Bronchial epithelial cell (primary cell): ENCODE data around the gene SLC25A12. TPM values are rescaled to one million over a fixed set of nuclear protein-coding genes. Genes with fewer than 3 reads are reported as not detected.
A peak's percentile ranks its signal among the peaks of the same experiment; 100 is the strongest.

Experiments
- DNase-seq: peaks from one replicate; pipeline ENCODE4 v3.0.0-alpha.2; 2010; ENCODE audit warnings: low read depth
- FAIRE-seq: peaks from 2 replicates; lab custom pipeline; 2011; peaks lifted over from hg19 to GRCh38; lab: Jason Lieb, UNC
- H3K27me3 ChIP-seq: 2 replicates; pipeline ENCODE4 v1.5.1; 2011; ENCODE audit warnings: low read length; ENCODE audit not compliant: control insufficient read depth, insufficient read depth
- H3K36me3 ChIP-seq: 2 replicates; pipeline ENCODE4 v1.5.1; 2011; ENCODE audit warnings: low read length; ENCODE audit not compliant: control insufficient read depth, insufficient read depth
- H3K4me3 ChIP-seq: 2 replicates; pipeline ENCODE4 v1.5.1; 2011; ENCODE audit warnings: mild to moderate bottlenecking, low read depth, low read length, control low read depth
- CTCF ChIP-seq: IDR thresholded peaks from 2 replicates; pipeline ENCODE4 v1.5.1; 2011; ENCODE audit warnings: mild to moderate bottlenecking, moderate library complexity, low read length, control low read depth, inconsistent platforms; ENCODE audit not compliant: insufficient read depth, severe bottlenecking
- total RNA-seq: library from RNA; depleted of rRNA; stranded (reverse); fragments of >200 nt; gene quantifications from 2 replicates; pipeline ENCODE4 v1.2.1, GENCODE V29; 2014

Gene SLC25A12
- total RNA-seq, 1 donor from 2014 or later, result 9.5 TPM

GRCh38 chr2:171924170-171924942 is 30.3 kb upstream of the SLC25A12 start:
- Histone ChIP-seq H3K4me3 (no peak overlapping the region), H3K36me3 (peaks cover 3% of the 10 kb centered on the region), H3K27me3 (no peaks in the 10 kb centered on the region)
- TF ChIP-seq CTCF, result no peak
- FAIRE-seq (no peak), DNase-seq (no peak)

- Histone ChIP-seq H3K36me3 (peaks cover 3% of the 10 kb centered on the region), H3K4me3 (peak overlapping the region; percentile 72), H3K27me3 (no peaks in the 10 kb centered on the region)
- FAIRE-seq (no peak), DNase-seq (peak; percentile 18)
- no peak for TF ChIP-seq CTCF
Measured at GRCh38 chr2:171923206-171923605, 29.2 kb upstream of the SLC25A12 start.

GRCh38 chr2:171922230-171923022 is 28.4 kb upstream of the SLC25A12 start, which contains the start of gene HAT1:
HAT1 (plus strand) TSS chr2:171922461; CDS start chr2:171922501, 40 bp downstream.
- Histone ChIP-seq H3K36me3 (peaks cover 3% of the 10 kb centered on the region), H3K27me3 (no peaks in the 10 kb centered on the region), H3K4me3 (peak within 1 kb of the TSS; percentile 72)
- no peak for FAIRE-seq
- TF ChIP-seq CTCF, result no peak
- DNase-seq, result peak; percentile 90

GRCh38 chr2:171921970-171922229 is 27.9 kb upstream of the SLC25A12 start:
- Histone ChIP-seq H3K36me3 (peaks cover 3% of the 10 kb centered on the region), H3K27me3 (no peaks in the 10 kb centered on the region), H3K4me3 (peak overlapping the region; percentile 72)
- FAIRE-seq (no peak), DNase-seq (no peak)
- TF ChIP-seq CTCF, result no peak

GRCh38 chr2:171919453-171919852 is 25.4 kb upstream of the SLC25A12 start:
- Histone ChIP-seq H3K36me3 (no peaks in the 10 kb centered on the region), H3K4me3 (no peak overlapping the region), H3K27me3 (no peaks in the 10 kb centered on the region)
- DNase-seq (no peak), FAIRE-seq (no peak)
- TF ChIP-seq CTCF, result no peak
